ENCODE results near the gene CPSF3.

GRCh38 chr2:9404451-9404850, 19.0 kb upstream of the CPSF3 start:
- no peak for TF ChIP-seq CTCF (IDR thresholded peaks at IDR 0.05; ENCODE audit: insufficient read depth, low read length, poor library complexity, severe bottlenecking)
- TF ChIP-seq EZH2phosphoT487 (conservative IDR thresholded peaks at IDR 0.05; ENCODE audit: low read length): no peak
